Medulla oblongata (tissue), 1 donor: Measurements from ENCODE around the gene RNU6-7.
A peak's percentile ranks its signal among the peaks of the same experiment; 100 is the strongest.

Experiments
- DNase-seq: peaks from one replicate; pipeline ENCODE4 v3.0.0-alpha.2; 2015; ENCODE audit errors: extremely low spot score

RNU6-7 gene

DNA sequence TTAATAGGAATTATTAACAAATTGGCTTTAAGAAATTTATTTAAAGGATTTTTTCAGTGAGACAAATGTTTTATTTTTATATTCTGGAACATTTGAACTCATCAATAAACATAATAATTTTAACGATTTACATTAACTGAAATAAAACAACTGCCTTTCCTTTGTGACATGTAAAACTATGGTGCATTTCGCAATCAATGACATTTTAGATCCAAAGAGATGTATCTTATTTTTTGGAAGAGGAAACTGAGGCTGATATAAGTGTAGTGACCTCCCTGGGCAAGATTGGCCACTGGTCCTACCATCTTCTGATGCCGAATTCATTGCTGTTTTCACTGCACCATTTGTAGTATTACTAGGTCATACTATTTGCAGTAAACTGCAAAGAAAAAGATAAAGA is 3.7 kb downstream of the RNU6-7 start:
- DNase-seq = no peak

DNA sequence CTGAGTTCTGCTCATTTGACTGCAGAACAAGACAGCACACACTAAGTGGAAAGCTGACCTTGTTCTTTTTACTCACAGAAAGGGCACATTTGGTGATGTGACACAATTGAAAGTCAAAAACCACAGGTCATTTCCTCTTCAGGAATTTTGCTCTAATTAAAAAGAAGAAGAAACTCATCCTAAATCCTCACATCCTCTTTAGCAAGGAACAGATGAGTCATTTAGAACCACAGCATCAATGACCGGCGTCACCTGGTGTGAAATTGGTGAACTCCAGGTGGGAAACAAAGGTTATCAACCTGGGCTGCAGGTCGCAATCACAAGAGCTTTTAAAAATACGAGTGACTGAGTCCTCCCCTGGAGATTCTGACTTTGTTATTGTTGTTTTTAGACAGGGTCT is 4.1 kb downstream of the RNU6-7 start:
- DNase-seq = no peak

DNA sequence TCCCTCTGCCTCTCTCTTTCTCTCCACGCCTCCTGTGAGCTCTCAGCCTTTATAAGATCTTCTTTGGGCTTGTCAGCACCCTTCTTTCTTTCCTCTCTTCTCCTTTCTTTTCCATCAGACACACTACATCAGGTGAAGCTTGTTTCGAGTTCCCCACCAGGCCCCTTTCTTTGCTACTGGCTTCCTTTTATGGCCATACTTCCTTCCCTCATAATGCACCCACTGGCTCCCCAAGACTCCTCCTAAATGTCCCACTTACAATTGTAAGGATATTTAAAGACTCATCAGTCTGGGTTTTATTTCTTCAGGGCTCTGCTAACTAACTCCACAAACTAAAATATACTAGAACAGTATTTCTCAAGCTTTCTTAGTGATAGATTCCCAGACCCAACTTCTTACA is 4.7 kb downstream of the RNU6-7 start:
- no peak for DNase-seq

DNA sequence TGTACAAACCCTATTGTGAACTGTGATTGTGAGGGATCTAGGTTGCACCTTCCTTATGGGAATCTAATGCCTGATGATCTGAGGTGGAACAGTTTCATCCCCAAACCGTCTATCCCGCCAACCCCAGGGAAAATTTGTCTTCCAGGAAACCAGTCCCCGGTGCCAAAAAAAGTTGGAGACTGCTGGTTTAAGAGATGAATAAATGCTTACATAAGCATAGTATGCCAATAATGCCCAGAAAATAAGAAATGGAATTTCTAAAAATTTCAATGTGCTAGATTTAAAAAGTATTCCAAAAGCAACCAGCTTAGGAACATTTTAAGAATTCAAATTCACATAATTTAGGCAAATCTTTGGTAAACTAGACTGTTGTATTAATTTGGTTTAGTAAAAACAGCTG is 6.6 kb downstream of the RNU6-7 start:
- DNase-seq = no peak

DNA sequence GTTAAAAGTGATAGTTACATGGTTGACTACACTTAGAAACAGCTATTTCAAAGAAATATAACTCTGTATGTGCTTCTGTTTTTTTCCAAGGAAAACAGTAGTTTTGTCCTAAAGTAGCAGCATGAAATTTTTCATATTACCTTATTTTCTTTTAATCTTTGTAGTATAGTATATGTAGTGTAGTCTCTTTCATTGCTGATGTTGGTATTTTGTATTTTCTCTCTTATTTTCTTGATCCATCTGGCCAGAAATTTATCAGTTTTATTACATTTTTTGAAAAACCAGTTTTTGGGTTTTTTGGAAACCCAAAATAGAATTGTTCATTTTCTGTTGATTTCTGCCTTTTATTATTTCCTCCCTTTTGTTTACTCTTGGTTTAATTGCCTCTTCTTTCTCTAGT is 7.6 kb downstream of the RNU6-7 start:
- DNase-seq = no peak

DNA sequence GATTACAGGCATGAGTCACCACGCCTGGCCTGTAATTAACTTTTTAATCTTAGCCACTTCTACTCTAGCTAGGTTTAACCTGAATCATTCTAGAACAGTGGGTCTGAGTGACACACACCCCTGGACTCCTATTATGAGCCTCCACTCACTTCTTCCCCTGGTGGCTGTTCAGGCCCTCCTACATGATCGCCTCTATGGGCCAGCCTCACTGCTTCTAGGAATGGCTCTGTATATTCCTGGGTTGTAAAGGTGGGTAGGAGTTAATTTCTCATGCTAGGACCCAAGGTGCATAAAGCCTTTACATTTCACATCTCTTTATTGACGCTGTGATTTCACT is 9.2 kb downstream of the RNU6-7 start:
- no peak for DNase-seq

DNA sequence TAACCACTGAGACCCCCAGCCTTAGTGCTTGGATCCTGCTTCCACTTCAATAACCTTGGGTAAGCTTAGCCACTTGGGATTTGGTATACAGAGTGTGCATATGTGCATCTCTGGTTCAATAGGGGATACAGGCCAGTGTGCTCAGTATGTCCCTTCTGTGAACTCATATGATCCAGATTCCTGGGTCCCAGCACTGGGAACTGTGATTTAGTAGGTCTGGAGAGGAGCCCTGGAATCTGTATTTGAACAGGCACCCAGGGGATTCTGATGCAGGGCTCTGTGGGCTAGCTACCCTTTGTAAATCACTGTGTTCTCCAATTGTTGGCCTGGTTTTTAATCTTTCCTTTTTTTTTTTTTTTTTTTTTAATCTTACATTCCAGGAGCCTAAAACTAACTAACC is 11.0 kb downstream of the RNU6-7 start:
- no peak for DNase-seq

DNA sequence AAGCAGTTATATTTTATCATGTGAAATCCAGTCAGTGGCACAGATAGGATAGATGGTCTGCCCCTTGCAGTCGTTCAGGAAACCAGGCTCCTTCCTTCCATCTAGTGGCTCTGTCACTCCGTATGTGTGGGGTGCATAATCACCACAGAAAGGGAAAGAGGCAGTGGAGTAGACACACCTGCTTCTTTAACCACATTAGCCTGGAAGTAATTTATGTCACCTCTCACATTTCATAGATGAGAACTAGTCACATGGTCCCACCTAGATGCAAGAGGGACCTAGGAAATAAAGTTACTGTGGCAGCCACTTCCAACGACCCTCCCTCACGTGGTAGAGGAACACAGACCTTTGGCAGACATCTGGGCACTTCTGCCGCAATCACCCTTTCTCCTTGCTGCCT is 15.5 kb downstream of the RNU6-7 start:
- DNase-seq = no peak

DNA sequence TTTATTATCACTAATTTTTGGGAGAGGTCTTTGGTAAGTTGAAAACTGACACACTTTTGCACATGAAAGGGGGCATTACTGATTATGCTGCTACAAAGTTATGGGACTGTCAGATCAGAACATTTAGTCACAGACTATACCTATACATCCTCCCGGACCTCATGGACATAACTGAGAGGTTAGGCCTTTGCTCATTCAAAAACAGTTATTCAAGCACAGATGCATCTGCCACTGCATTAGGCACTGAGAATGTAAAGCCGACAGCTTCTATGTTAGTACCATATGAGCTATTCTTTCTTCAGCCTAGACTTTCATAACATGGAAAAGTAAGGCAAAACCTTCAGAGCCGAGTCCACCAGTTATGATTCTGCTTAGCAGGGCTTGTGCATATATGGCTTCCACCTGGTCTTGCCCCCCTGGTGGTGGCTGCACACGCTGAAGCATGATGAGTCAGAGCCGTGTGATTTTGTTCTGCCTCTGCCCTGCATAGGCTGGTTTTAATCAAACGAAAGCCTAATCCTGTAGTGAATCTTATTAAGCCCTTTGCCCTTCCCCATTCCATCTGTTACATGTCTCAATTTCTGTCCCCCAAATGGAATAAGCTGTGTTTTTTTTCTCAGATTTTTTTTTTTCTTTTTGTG is 23.0 kb downstream of the RNU6-7 start:
- DNase-seq = peak; percentile 40

DNA sequence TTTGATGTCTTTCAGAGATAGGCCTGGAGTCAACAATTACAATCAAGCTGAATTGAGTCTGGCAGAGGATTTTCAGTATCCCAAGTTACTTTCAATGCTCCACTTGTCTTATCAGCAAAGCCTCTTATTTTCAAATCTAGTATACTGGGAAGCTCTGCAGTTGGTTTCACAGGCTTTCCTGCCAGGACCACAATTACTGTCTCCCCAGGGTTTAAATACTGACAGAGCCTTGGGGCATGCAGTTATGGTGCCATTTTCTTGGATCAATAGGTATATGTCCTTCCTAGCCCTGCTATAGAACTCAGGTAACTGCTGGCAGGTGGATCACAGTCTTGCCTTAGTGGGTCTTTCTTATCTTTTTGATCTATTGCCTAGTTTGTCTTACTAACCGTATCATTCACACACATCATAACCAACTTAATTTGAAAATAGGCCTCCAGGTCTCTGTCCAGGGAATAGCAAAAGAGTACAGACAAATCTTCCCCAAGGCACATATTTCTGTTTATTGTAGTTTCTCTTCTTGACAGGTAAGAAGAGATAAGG is 23.6 kb downstream of the RNU6-7 start:
- no peak for DNase-seq

DNA sequence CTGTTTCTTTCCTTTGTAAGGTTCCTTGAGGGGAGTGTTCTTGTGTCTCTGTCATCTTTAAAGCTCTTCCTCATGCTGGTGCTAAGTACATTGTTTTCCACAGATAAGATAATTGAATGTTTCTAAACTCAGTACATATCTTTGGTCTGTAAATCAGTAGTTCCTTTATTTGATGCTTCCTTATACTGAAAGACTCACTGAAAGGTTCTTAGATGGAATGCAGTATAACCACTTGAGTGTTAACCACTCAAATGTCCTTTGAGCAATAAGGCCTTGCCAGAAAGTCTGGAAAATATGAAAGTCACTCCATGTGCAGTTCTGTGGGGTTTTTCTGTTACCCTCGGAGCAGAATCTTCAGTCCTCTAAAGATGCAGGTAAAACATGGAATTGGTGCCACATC is 24.2 kb downstream of the RNU6-7 start:
- no peak for DNase-seq

DNA sequence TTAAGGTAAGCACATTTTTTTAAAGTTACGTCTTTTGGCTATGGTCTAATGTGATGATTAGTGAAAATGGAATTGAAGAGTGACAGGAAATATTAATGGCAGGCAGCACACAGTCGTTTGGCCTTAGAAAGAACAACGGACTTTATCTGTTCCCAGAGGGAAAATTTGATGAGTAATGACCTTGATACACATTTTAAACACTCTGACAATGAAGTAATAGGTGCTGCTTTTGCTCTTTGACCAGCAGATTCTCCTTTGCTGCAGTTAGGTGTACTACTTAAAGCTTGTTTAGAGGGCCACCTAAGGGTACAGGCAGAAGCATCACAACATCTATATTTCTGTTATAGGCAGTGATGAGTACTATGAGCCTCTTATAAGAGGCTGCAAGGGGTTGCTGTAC is 28.3 kb downstream of the RNU6-7 start:
- DNase-seq = no peak

DNA sequence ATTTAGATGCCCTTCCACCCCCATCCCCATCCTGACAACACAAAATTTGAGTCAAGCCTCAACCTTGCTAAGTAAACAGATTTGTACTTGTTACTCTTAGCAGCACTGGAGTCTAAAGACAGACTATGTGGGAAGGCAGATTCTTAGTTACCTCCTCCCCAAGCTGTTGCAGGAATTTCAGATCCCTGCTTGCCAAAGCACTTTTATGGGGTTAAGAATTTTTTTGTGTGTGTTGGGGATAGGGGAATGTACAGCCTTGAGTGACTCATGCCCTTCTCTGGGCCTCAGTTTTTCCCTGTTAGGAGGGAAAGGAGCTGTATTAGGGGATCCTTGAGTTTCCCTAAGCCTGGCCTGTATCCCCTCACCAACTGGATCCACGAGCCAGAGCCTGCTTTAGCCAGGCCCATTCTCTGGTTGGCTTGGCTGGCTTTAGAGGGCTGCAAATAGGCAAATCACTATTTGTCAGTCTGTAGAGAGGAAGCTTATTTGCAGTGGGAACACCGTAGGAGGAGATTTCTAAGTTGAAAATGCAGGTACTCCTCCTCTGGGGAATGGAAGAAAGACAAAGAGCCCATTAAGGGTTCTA is 28.9 kb downstream of the RNU6-7 start:
- DNase-seq = no peak

DNA sequence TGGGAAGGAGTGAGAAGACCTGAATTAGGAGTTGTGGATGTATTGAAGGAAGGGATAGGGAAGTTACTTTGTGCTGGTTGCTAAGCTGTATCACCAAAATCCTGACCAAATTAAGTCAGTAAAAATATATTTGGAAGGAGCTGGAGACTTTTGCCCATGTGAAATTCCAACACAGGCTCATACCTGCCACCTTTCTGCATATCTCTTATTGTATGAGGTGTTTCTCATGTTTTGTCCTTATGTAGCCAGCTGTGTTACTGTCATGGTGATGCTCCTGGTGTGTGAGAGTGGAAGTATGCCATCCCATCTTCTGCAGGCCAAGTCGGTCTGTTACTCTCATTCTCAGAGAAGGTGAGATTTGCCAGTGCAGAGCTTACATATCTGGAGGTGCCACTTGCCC is 30.6 kb downstream of the RNU6-7 start:
- DNase-seq = no peak

DNA sequence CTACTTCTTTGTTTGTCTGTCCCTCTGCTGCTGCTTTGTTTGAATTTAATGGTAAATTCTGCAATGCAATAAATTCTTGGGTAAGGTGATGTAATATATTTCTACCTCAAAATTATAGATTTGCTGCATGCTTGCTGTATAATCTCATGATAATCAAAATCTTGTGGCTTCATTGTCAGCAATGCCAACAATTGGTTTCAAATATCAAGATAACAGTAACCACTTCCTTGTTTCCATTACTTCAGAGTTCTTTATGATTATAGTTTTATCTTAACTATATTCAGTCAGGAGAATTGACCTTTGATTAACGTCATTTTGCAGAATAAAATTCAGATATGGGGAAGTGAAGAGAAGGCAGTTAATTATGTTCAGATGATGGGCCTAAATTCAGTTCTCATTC is 31.4 kb downstream of the RNU6-7 start:
- no peak for DNase-seq

DNA sequence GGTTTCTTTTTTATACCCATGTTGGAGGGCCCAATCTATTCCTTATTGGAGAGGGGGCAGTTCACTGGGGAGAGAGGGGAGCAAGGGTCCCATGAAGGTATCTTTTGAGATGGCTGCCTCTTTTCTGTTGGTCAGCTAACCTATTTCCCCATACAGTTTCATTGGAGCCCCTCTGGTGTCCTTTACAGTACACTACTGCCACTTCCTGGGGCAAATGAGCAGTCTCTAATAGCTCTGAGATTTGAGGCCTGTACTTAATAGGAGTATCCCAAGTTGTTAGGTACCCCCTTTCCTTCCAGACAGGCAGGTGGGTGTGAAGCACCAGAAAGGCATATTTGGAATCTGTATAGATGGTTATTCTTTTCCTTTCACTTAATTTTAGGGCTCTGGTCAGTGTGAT is 42.6 kb downstream of the RNU6-7 start:
- no peak for DNase-seq

DNA sequence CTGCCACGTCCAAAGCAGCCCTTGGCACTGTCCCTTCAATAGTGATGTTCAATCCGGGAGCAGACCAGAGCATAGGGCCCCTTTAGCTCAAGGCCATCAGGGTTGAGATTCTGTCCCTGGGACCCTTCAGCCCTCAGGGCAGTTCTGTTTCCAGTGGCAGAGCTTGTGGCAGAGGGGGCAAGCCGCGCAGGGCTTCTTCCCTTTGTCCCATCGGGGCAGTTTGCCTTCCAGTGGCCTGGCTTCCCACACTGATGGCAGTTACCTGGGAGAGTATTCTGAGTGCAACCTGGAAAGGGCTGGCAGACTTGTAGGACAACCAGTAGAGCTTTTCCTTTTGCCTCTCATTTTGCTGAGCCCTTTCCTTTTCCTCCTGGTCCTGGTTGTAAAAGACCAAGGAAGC is 44.9 kb downstream of the RNU6-7 start:
- no peak for DNase-seq

DNA sequence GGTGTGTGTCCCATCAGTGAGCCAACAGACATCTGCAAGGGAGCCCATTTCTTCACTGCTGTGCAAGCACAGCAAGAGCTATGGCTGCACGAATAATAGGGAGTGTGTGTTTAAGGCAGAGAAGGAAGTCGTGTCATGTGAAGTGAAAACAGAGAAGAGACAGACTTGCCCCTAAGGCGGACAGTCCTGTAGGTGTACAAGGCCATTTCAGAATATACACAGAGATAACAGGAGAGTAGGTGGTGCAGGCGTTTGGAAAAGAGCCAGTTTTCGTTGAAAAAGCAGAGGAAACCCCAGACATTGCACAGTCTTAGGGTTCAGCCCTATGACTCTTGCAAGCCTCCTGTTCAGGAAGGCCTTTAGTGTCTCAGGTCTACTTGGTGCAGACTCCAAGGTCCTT is 47.5 kb downstream of the RNU6-7 start:
- DNase-seq = no peak

DNA sequence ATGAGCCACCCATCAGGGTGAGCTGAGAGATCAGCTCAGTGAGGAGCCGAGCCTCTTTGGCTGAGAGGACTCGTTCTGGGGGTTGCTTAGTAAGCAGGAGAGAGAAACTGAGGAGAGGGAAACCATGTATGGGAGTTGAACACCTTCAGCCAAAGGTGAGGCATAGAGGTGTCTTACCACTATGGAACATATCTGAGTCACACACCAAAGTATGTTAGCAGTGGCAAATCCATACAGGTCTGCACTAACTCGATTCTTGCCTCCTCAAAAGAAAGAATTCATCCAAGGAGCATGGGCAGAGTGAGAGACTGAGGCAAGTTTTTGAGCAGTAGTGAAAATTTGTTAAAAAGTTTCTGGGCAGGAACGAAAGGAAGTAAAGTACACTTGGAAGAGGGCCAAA is 47.9 kb downstream of the RNU6-7 start:
- DNase-seq = no peak

DNA sequence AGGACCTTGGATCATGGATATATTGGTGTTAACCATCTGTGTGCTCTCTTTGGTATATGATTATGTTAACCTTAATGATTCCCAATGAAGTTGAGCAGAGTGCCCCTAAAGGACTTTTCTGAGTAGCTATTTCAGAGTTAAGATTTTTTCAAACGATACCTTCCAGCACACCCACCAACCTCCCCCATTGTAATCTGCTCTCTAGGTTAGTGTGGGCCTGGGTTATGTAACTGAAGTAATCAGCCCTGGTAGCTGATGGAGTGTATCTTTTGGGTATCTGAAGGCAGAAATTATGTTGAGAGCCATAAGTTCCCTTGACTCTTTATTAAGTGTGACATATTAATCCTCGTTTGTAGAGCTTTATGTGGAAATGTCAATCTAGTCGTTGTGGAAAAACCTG is 48.8 kb downstream of the RNU6-7 start:
- no peak for DNase-seq

DNA sequence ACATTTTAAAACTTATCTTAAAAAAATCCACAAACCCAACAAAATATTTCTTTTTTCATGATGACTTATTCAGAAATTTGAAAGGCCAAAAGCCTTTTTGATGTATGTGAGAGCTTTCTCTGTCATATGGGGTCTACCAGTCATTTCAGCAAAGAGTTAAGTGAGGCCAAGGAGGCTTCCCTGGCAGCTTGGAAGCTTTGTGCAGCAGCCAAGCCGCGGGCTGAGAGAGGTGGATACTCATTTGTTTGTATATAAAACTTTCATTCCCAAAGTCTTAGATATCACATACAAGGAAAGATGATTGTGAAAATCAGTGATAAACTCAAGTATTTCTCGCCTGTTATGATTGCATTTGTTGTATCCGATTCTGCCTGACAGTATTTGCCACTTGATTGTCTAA is 49.7 kb downstream of the RNU6-7 start:
- no peak for DNase-seq
